ENCODE data around the gene SPEF2.
"Not testable (repeated sequence)": the region's sequence is repeated elsewhere in the genome, so short reads cannot be mapped to it uniquely, and the experiment has no call there.

SPEF2 gene

GRCh38 chr5:35659556-35659955, 41.9 kb downstream of the SPEF2 start:
- DNase-seq (ENCODE audit: low read depth) = no peak

- no peak for DNase-seq (ENCODE audit: low read depth)
Measured at GRCh38 chr5:35660451-35660850, 42.8 kb downstream of the SPEF2 start.

GRCh38 chr5:35664584-35664983, 46.9 kb downstream of the SPEF2 start:
- DNase-seq (ENCODE audit: low read depth) = no peak

DNA sequence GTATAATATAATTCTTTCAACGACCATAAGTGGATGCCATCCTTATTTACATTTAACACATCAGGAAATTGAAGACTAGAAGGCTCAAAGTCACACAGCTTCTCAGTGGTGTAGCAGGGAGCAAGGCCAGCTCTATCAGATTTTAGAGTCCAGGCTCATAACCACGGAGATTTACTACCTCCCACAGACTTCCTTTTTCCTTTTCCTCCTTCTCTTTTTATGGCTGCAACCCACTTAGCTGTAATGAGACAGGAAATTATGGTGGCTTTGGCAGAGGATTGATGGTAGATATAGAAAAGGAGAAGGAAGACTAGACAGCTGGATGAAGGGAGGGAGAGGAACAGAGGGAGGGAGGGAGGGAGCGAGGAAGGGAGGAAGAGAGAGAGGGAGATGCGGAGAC, 47.4 kb downstream of the SPEF2 start:
- DNase-seq (ENCODE audit: low read depth) = no peak

DNA sequence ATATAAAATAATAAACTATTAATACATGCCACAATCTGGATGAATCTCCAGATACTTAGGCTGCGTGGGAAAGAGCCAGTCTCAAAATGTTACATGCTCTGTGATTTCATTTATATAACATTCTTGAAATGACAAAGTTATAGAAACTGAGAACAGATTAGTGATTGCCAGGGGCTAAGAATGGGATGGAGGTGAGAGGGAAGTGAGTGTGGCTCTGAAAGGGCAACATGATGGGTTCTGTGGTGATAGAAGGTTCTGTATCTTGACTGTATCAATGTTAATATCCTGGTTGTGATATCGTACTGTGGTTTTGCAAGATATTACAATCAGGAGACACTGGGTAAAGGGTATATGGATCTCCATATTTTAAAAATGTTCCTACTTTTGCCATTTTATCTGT, 50.7 kb downstream of the SPEF2 start:
- no peak for DNase-seq (ENCODE audit: low read depth)

- no peak for DNase-seq (ENCODE audit: low read depth)
Measured at GRCh38 chr5:35668794-35669193, 51.1 kb downstream of the SPEF2 start.

DNA sequence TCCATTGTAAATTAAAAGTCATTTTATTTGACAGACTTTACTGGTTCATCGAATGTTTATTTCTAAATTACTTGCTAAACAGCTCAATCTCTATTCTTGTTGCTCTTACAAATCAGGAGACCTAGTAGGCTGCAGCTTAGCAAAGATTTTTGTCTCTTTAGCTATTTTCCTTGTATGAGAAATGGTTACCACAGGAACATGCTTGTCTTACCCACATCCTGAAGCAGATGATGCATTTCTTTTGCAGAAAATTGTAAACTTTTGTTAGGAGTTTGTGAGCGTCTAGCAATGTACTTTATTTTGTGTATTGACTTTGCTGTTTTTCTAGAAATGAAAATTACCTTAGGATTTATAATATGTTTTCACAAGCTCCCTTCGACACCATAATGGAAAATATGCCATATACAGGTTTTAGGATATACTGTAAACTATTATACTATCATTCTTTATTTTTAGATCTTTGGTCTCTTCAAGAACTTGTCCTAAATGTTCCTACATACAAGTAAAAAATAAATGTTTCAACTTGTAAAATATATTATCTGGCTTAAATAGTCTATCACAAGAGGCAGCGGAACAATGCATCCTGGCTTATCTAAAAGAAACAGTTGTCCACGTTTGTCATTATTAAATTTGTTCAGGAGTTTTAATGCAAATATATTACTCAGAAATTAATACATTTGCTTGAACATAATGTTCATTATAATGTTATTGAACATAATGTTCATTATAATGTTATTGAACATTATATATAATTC, 54.1 kb downstream of the SPEF2 start:
- no peak for DNase-seq (ENCODE audit: low read depth)

DNA sequence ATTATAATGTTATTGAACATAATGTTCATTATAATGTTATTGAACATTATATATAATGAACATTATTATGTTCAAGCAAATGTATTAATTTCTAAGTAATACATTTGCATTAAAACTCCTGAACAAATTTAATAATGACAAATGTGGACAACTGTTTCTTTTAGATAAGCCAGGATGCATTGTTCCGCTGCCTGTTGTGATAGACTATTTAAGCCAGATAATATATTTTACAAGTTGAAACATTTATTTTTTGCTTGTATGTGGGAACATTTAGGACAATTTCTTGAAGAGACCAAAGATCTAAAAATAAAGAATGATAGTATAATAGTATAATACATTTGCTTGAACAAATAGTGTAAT, 54.6 kb downstream of the SPEF2 start:
- DNase-seq (ENCODE audit: low read depth) = not testable (repeated sequence)

DNA sequence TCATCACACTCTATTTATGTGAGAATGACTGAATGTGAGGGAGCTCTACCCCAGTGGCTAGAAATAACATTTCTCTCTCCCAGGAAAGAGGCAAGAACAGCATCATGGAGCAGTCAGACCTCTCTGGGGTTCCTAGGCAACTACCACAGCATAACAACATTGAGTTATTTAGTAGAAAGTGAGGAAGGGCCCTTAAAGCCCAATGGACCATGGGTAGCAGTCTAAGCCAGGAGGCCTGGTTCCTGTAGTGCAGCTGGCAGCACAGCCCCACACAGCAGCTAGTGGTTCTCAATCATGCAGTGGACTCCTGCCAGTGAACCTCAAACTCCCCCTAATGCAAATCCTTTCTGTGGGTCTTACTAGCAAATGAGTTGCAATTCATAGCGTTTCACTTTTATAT, 55.3 kb downstream of the SPEF2 start:
- no peak for DNase-seq (ENCODE audit: low read depth)

- no peak for DNase-seq (ENCODE audit: low read depth)
Measured at GRCh38 chr5:35674049-35674448, 56.4 kb downstream of the SPEF2 start.

GRCh38 chr5:35675392-35675791, 57.7 kb downstream of the SPEF2 start:
- DNase-seq (ENCODE audit: low read depth) = no peak

GRCh38 chr5:35677878-35678277, 60.2 kb downstream of the SPEF2 start:
- DNase-seq (ENCODE audit: low read depth) = no peak

DNA sequence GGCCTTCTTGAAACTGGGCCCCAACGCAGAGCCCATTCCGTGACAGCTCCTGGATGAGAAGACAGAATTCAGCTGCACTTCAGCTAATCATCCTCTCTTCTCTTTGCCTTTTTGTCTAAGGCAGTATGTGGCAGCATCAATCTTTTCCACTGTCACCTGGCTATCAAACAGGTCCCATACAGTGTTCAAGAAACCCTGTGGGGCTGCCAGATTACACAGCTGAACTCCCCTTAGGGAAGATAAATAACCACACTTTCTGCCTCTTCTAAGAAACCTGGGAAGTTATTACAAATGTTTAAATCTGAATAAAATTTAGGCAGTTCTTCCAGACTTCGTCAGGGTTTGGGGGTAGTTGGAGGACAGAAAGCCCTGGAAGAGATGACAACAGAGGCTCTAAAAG, 61.0 kb downstream of the SPEF2 start:
- no peak for DNase-seq (ENCODE audit: low read depth)

- DNase-seq (ENCODE audit: low read depth) = no peak
Measured at GRCh38 chr5:35679357-35679756, 61.7 kb downstream of the SPEF2 start.

- no peak for DNase-seq (ENCODE audit: low read depth)
Measured at GRCh38 chr5:35681911-35682310, 64.2 kb downstream of the SPEF2 start.

DNA sequence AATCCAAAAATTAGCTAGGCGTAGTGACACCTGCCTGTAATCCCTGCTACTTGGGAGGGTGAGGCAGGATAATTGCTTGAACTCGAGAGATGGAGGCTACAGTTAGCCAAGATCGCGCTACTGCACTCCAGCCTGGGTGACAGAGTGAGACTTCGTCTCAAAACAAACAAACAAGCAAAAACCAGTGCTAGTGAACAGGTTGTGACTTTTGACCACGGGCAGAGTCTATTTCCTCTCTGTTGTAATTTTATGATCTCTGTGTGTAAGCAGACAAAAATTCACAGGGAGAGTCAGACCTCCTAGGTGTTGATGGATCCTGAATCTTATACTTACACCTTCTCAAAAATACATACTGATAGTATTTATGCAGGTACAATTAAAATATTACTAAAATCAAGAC, 65.8 kb downstream of the SPEF2 start:
- no peak for DNase-seq (ENCODE audit: low read depth)

DNA sequence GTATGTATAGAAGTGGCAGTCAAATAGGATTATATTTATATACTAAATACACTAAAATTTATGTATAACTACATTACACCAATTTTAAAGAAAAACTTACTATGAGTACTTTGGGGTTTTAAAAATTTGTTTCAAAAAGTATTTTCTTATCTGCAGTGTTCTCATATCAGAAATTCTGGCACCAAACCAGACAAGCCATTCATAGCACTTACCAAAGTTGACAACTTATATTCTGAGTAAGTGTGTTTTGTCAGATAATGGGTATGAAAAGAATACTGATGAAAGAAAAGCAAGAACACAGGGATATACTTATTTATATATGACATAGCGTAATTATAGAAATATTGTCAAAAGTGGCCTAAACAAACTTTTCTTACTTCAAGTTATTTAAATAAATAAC, 67.5 kb downstream of the SPEF2 start:
- no peak for DNase-seq (ENCODE audit: low read depth)

- DNase-seq (ENCODE audit: low read depth) = no peak
Measured at GRCh38 chr5:35687961-35688360, 70.3 kb downstream of the SPEF2 start.

- no peak for DNase-seq (ENCODE audit: low read depth)
Measured at GRCh38 chr5:35694481-35694880, 76.8 kb downstream of the SPEF2 start.

DNA sequence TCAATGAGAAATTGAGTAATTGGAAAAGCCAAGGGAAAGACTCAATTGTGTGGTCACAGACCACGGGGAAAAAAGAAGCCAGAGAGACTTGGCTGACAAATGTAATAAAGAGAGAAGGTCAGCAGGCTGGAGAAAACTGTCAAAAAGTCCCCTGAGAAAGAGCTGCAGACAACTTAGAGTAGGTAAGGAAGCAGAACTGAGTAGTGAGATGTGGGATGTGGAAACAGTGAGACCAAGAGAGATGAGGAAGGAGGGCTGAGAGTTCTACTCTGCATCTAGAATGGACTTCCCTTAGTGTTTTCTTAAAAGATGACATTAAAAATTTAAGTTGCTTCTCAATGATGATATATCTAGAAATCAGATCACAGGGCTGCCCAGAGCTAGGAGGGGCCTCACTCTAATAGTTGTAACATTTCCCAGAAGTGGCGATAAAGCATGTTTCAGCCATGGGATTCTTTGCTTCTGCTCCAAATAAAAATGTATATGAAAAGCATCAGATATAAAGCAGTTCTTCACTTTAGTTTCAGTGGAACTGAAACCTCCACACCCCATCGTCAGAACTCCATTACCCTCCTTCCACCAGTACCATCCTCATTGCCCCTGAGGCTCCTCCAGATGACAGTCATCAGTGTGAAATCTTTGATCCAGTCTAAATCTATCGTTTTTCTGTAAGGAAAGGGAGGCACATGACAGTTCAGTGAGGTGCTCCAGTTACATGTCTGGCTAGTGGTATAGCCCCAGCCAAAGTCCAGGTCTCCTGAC, 80.6 kb downstream of the SPEF2 start:
- DNase-seq (ENCODE audit: low read depth) = no peak

DNA sequence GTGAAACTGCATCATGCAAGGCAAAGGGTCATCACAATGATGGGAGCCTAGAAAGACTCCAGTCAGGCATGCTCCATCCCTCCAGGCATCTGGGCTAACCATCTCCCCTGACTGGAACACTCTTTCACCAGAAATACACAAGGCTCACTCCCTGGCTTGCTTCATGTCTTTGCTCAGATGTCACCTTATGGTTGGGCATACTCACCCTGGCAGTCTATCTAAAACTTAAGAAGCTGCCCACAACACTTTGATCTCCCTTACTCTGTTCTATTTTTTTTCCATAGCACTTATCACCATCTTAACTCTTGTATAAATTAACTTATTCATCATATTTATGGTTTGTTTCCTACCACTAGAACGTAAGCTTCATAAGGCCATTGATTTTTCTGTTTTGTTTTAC, 90.0 kb downstream of the SPEF2 start:
- DNase-seq (ENCODE audit: low read depth) = no peak

GRCh38 chr5:35709688-35710087, 92.0 kb downstream of the SPEF2 start:
- no peak for DNase-seq (ENCODE audit: low read depth)

DNA sequence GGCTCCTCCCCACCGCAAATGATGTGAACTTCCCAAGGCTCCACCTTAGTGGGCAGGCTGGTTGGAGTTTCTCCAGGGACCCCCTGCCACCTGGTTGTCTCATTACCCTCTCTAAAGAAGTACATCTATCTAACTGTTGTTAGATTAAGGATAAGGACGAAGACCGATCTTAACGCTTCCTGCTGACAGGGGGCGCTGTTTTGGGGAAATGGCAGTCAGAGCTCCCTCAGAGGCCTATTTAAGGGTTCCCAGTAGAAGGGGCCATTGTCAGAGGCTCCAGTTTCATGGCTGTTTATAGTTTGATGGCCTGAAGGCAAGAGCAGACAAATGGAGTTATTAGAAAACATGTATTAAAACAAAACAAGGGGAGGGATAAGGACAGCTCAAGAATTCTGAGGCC, 100.1 kb downstream of the SPEF2 start:
- no peak for DNase-seq (ENCODE audit: low read depth)

GRCh38 chr5:35735718-35736117, 118.1 kb downstream of the SPEF2 start:
- DNase-seq (ENCODE audit: low read depth) = no peak

Measured in fibroblast of the conjunctiva (primary cell).